Astrocyte (in vitro differentiated cells and primary cell): ENCODE data around the gene NAB1. TPM values are rescaled to one million over a fixed set of nuclear protein-coding genes. Genes with fewer than 3 reads are reported as not detected.

Experiments used
- DNase-seq: peaks from one replicate; pipeline ENCODE4 v3.0.0-alpha.2; 2010; ENCODE audit warnings: low read depth
- FAIRE-seq: peaks from 2 replicates; lab custom pipeline; 2011; peaks lifted over from hg19 to GRCh38; lab: Jason Lieb, UNC
- H2AFZ ChIP-seq: 2 replicates; pipeline ENCODE4 v1.6.0; 2012; ENCODE audit warnings: low read depth, low read length, inconsistent platforms
- H3K27ac ChIP-seq: 2 replicates; pipeline ENCODE4 v1.5.1; 2011; ENCODE audit warnings: low read depth, low read length, inconsistent platforms
- H3K27me3 ChIP-seq: 2 replicates; pipeline ENCODE4 v1.6.0; 2011; ENCODE audit warnings: low read length, inconsistent platforms; ENCODE audit not compliant: insufficient read depth
- H3K36me3 ChIP-seq: 2 replicates; pipeline ENCODE4 v1.5.1; 2011; ENCODE audit warnings: low read length, inconsistent platforms; ENCODE audit not compliant: insufficient read depth
- H3K4me1 ChIP-seq: 2 replicates; pipeline ENCODE4 v1.5.1; 2011; ENCODE audit warnings: low read length, inconsistent platforms; ENCODE audit not compliant: insufficient read depth
- H3K4me2 ChIP-seq: 2 replicates; pipeline ENCODE4 v1.6.0; 2012; ENCODE audit warnings: low read length, inconsistent platforms
- H3K4me3 ChIP-seq: 2 replicates; pipeline ENCODE4 v1.5.1; 2011; ENCODE audit warnings: low read depth, mild to moderate bottlenecking, low read length, inconsistent platforms; ENCODE audit not compliant: insufficient read depth
- H3K79me2 ChIP-seq: 2 replicates; pipeline ENCODE4 v1.6.0; 2012; ENCODE audit warnings: mild to moderate bottlenecking, low read length, inconsistent platforms; ENCODE audit not compliant: insufficient read depth
- H3K9ac ChIP-seq: 2 replicates; pipeline ENCODE4 v1.6.0; 2012; ENCODE audit warnings: mild to moderate bottlenecking, low read length, inconsistent platforms
- H3K9me3 ChIP-seq: 2 replicates; pipeline ENCODE4 v1.5.1; 2012; ENCODE audit warnings: low read depth, mild to moderate bottlenecking, low read length, inconsistent platforms; ENCODE audit not compliant: insufficient read depth
- H4K20me1 ChIP-seq: 2 replicates; pipeline ENCODE4 v1.6.0; 2012; ENCODE audit warnings: low read length, inconsistent platforms; ENCODE audit not compliant: insufficient read depth
- H3K27ac Mint-ChIP-seq: one replicate; pipeline ENCODE4 v1.8.0; 2021; ENCODE audit warnings: mild to moderate bottlenecking, mixed read lengths; ENCODE audit not compliant: unreplicated experiment
- H3K27me3 Mint-ChIP-seq: one replicate; pipeline ENCODE4 v1.8.0; 2021; ENCODE audit warnings: low read depth, mixed read lengths; ENCODE audit not compliant: unreplicated experiment
- H3K36me3 Mint-ChIP-seq: one replicate; pipeline ENCODE4 v1.8.0; 2021; ENCODE audit warnings: low read depth, mixed read lengths; ENCODE audit not compliant: unreplicated experiment
- H3K4me1 Mint-ChIP-seq: one replicate; pipeline ENCODE4 v1.8.0; 2021; ENCODE audit warnings: low read depth, mixed read lengths; ENCODE audit not compliant: unreplicated experiment
- H3K4me3 Mint-ChIP-seq: one replicate; pipeline ENCODE4 v1.8.0; 2021; ENCODE audit warnings: mild to moderate bottlenecking, moderate library complexity, mixed read lengths; ENCODE audit not compliant: unreplicated experiment
- H3K9me3 Mint-ChIP-seq: one replicate; pipeline ENCODE4 v1.8.0; 2021; ENCODE audit warnings: mild to moderate bottlenecking, mixed read lengths; ENCODE audit not compliant: unreplicated experiment
- CTCF ChIP-seq: IDR thresholded peaks from 2 replicates; pipeline ENCODE4 v1.5.1; 2011; ENCODE audit warnings: low read depth, mild to moderate bottlenecking, inconsistent platforms, low read length, moderate library complexity; ENCODE audit not compliant: insufficient read depth
- EZH2 ChIP-seq: IDR thresholded peaks from 2 replicates; pipeline ENCODE4 v1.6.1; 2012; ENCODE audit warnings: mild to moderate bottlenecking, low read length, inconsistent platforms; ENCODE audit not compliant: insufficient read depth
- total RNA-seq: library from RNA; stranded (reverse); gene quantifications from 2 replicates; pipeline ENCODE4 v1.2.1, GENCODE V29; 2021

NAB1 gene
- total RNA-seq, 1 donor from 2014 or later = 25.4 TPM

DNA sequence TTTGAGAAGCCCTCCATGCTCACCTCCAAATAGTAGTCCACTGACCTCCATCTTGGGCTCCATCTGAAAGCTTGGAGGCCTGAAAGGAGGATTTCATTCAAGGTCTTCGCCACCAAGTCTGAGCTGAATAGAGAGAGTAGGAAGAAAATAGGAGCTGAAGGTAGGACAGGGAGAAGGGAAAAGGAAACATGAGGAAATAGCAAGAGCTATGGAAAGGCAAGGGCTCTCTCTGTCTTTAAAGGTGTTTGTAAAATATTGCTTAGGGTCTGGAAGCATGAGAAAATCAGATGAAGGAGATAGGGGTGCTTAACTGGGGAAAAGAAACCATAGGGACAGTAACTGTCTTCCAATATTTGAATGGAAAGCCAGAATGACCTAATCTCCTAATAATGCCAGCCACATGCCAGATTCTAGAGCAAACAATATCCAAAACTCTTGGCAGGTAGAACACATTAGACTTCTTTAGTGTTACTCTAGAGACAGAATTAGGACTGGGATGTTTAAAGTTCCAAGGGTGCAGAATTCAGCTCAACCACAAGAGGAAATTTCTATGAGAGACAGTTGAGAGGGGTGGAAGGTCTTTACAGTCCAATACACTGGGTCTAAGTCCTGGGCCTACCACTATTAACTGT is 67.4 kb downstream of the NAB1 start:
- Histone ChIP-seq H3K9me3 (no peaks in the 10 kb centered on the region), H3K4me1 (peaks cover 17% of the 10 kb centered on the region), H3K9ac (no peak overlapping the region), H2AFZ (no peak overlapping the region), H3K27me3 (no peaks in the 10 kb centered on the region), H4K20me1 (no peaks in the 10 kb centered on the region), H3K79me2 (no peaks in the 10 kb centered on the region), H3K4me2 (no peak overlapping the region), H3K27ac (no peak overlapping the region), H3K36me3 (no peaks in the 10 kb centered on the region), H3K4me3 (no peak overlapping the region)
- Mint-ChIP-seq H3K27ac (no peak overlapping the region), H3K4me3 (no peak overlapping the region), H3K9me3 (peaks cover 2% of the 10 kb centered on the region), H3K36me3 (no peaks in the 10 kb centered on the region), H3K4me1 (peaks cover 42% of the 10 kb centered on the region), H3K27me3 (peaks cover 4% of the 10 kb centered on the region)
- DNase-seq (peak; percentile 27), FAIRE-seq (no peak)
- TF ChIP-seq EZH2 (no peak), CTCF (no peak)

- H3K27ac Mint-ChIP-seq = no peak overlapping the region
- H3K9me3 Mint-ChIP-seq = peaks cover 2% of the 10 kb centered on the region
- H3K4me1 Mint-ChIP-seq = peaks cover 47% of the 10 kb centered on the region
- DNase-seq (no peak), FAIRE-seq (no peak)
- Histone ChIP-seq H3K9ac (no peak overlapping the region), H4K20me1 (no peaks in the 10 kb centered on the region), H3K27me3 (no peaks in the 10 kb centered on the region), H3K79me2 (no peaks in the 10 kb centered on the region), H3K27ac (no peak overlapping the region), H3K4me2 (no peak overlapping the region), H3K9me3 (no peaks in the 10 kb centered on the region), H3K4me1 (peaks cover 17% of the 10 kb centered on the region), H3K36me3 (no peaks in the 10 kb centered on the region), H2AFZ (no peak overlapping the region), H3K4me3 (no peak overlapping the region)
- H3K4me3 Mint-ChIP-seq = no peak overlapping the region
- no peaks in the 10 kb centered on the region for H3K36me3 Mint-ChIP-seq
- peaks cover 4% of the 10 kb centered on the region for H3K27me3 Mint-ChIP-seq
- TF ChIP-seq CTCF (no peak), EZH2 (no peak)
These were observed 68.4 kb downstream of the NAB1 start for GRCh38 chr2:190717306-190717705.

DNA sequence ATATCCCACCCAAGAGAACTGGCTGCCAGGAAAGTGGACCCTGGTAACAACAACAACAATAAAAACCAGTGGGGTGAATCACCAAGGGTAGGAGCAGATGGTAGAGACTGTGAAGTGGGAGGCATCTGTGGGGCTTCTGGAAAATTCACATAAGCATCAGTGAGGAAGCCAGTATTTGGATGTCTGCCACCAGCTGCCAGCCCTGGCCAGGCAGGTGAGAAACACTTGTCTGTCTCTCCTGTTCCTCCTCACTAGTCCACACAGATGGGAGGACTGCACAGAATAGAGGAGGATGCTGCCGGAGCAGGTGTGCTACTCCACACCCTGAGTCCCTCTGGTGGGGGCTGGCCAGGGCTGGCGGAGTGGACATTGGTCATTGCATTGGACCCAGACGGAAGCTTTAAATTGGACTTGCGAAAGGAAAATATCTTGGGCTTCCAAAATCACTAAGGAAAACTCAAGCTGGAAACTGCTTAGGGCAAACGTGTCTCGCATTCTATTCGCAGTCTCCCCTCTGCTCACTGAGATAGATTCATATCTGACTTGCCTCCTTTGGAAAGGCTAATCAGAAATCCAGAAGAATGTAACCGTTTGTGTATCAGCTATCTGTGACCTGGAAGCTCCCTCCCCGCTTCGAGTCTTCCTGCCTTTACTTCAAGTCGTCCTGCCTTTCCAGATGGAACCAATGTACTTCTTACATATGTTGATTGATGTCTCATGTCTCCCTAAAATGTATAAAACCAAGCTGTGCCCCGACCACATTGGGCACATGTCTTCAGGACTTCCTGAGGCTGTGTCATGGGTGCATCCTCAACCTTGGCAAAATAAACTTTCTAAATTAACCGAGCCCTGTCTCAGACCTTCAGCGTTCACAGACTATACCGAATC is 69.1 kb downstream of the NAB1 start:
- H2AFZ ChIP-seq = no peak overlapping the region
- no peak overlapping the region for H3K27ac Mint-ChIP-seq
- TF ChIP-seq CTCF (no peak), EZH2 (no peak)
- H3K4me2 ChIP-seq = peak overlapping the region; percentile 2
- H3K4me3 Mint-ChIP-seq = no peak overlapping the region
- no peaks in the 10 kb centered on the region for H3K27me3 ChIP-seq
- H3K36me3 Mint-ChIP-seq = no peaks in the 10 kb centered on the region
- no peaks in the 10 kb centered on the region for H3K9me3 ChIP-seq
- H3K27me3 Mint-ChIP-seq = peaks cover 4% of the 10 kb centered on the region
- H3K27ac ChIP-seq = no peak overlapping the region
- H3K4me1 ChIP-seq = peaks cover 17% of the 10 kb centered on the region
- H3K4me3 ChIP-seq = no peak overlapping the region
- H3K36me3 ChIP-seq = no peaks in the 10 kb centered on the region
- H3K4me1 Mint-ChIP-seq = peaks cover 47% of the 10 kb centered on the region
- H3K9ac ChIP-seq = no peak overlapping the region
- H3K9me3 Mint-ChIP-seq = peaks cover 2% of the 10 kb centered on the region
- H4K20me1 ChIP-seq = no peaks in the 10 kb centered on the region
- DNase-seq = no peak
- H3K79me2 ChIP-seq = no peaks in the 10 kb centered on the region
- no peak for FAIRE-seq
